Nucleus accumbens (tissue), 56 donors: ENCODE measurements around the gene HOXB2.

ENCODE experiments used
- DNase-seq, 56 donors: peaks; one replicate each; lab custom pipeline; 2025; lab: John Stamatoyannopoulos, UW

Gene HOXB2

GRCh38 chr17:48500435-48501426, 44.2 kb downstream of the HOXB2 start:
- no peak for DNase-seq

- DNase-seq, result no peak
Measured at GRCh38 chr17:48499735-48500434, 45.0 kb downstream of the HOXB2 start.

- no peak for DNase-seq
Measured at GRCh38 chr17:48499248-48499647, 45.7 kb downstream of the HOXB2 start.

GRCh38 chr17:48498164-48498850, 46.6 kb downstream of the HOXB2 start:
- no peak for DNase-seq

- DNase-seq, result no peak
Measured at GRCh38 chr17:48497103-48497502, 47.8 kb downstream of the HOXB2 start.

- DNase-seq, result no peak
Measured at GRCh38 chr17:48494335-48494734, 50.6 kb downstream of the HOXB2 start.
